Stimulated activated CD4-positive, alpha-beta T cell treated with anti-CD3 and anti-CD28 coated beads, Interleukin-15, amount 100 ng/mL, for 1 hour (primary cell): ENCODE data around the gene MAU2.
"Not testable (repeated sequence)": the region's sequence is repeated elsewhere in the genome, so short reads cannot be mapped to it uniquely, and the experiment has no call there.

Experiments used
- DNase-seq, 2 donors: peaks; one replicate each; pipeline ENCODE4 v3.0.0-alpha.2; 2020; ENCODE audit warnings: low read depth in 1 of 2, low spot score in 1 of 2

The MAU2 gene

GRCh38 chr19:19347401-19348110 is 26.9 kb downstream of the MAU2 start:
- DNase-seq = no peak

DNA sequence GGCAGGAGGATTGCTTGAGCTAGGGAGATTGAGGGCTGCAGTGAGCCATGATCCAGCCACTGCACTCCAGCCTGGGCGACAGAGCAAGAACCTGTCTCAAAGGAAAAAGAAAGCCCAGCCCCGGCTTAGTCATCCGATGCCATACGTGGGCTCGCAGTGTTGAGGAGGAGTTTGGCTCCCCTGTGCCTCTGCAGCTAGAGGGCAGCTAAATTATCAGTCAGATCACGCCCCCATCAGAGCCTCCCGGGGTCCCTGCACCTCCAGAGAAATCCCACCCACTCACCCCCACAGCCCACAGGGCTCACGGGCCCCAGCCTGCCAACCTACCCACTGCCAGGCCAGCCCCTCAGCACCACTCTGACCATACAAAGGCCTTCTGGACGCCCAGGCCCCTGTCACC is 27.6 kb downstream of the MAU2 start:
- DNase-seq = no peak

DNA sequence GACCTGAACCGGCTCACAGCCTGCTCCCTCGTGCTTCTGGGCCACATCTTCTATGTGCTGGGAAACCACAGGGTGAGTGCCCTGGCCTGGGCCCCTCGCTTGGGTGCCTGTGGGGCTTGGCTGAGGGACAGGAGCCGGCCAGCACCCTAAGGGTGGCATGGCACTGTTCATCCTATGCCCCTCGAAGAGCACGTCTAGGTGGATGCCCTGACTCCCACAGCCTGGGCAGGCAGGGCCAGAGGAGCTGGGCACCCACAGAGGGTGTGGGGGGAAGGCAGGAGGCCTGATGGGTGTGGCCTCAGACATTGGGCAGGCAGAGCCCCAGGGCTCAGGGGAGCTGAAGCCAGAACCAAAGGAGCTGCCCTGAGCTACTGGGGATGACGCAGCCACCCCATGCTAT is 28.7 kb downstream of the MAU2 start:
- no peak for DNase-seq

GRCh38 chr19:19350756-19351155 is 30.1 kb downstream of the MAU2 start:
- DNase-seq = not testable (repeated sequence)

DNA sequence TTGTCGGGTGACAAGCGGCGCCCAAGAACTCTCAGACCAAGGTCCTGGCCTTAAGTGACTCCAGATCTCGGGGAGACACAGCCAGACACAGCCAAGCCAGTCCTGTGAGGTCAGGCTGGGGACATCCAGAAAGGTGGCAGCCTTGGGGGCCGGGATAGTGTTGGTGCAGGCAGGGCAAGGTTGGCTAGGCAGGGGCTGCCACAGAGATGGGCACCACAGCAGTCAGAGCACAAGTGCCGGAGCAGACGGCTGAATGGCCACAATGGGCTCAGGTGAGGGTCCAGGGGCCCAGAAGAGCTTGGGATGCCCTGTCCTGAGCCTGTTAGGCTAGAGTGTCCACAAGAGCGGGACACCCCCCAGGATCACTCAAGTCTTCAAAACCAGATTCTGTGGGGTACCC is 32.2 kb downstream of the MAU2 start:
- DNase-seq = no peak

GRCh38 chr19:19354007-19354406 is 33.4 kb downstream of the MAU2 start:
- no peak for DNase-seq

DNA sequence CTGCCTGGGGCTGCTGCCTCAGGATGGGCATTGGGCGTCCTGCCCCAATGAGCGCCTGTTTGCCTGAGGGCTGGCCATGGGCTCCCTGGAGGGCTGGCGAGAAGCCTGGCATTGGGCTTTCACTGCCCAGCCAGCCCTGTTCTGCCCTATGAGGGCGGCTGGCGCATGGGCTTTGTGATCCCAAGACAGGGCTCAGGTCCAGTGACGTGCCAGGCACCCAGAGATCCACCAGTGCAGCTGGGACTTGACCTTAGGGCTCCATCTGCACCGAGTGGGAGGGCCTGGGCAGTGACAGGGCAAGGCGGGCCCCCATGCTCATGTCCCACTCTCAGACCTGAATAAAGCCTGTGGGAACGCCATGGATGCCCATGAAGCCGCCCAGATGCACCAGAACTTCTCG is 34.3 kb downstream of the MAU2 start:
- no peak for DNase-seq

DNA sequence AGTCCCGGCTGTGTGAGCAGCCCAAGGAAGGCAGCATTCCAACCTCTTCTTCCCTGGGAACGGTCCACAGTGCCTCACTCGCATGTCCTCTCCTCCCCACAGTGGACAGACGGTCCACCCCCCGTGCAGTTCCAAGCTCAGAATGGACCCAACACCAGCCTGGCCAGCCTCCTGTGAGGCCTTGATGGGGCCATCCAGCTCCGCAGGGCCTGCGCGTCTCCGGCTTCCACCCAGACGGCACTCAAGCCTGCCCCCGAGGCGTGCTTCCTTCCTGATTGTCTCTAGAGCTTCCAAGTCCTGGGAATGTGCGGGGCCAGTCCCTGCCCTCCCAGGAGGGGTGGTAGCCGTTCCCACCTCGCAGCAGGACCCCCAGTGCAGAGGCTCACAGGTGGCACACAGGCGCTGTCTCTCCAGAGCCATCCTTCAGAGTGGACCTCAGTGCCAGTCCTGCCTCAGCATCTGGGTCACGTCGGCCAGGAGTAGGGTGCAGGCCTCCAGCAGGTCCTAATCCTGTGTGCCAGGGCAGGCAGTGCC is 35.0 kb downstream of the MAU2 start:
- no peak for DNase-seq

- DNase-seq = no peak
Measured at GRCh38 chr19:19356500-19356899, 35.9 kb downstream of the MAU2 start.

DNA sequence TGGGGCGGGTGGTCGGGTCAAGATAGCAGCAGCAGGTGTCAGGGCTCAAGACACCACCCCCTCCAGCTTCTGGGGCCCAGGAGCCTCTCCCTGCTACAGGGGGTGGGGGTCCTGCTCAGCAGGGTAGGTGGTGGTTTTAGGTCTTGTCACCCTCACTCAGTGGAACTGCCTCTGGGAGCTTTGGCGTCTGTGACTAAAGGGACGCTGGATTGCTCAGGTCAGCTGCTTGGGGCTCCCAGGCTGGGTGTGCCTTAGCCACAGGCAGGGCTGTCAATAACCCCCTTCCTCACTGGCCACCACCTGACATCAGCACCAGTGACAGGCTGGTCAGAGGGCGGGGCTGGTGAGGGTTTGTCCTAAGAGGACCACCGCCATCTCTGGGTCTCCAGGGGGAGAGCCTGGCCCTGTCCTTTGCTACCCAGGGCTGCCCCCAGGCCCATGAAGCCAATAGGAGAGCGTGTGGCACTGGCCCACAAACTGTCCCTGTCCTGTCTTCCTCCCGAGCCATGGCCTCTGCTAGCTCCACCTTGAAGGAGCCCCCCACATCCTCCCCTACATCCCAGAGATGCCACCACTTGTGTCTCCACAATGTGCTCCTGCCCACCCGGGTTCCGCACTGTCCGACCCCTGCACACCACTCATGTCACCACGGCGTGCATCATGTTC is 36.4 kb downstream of the MAU2 start:
- DNase-seq = no peak

DNA sequence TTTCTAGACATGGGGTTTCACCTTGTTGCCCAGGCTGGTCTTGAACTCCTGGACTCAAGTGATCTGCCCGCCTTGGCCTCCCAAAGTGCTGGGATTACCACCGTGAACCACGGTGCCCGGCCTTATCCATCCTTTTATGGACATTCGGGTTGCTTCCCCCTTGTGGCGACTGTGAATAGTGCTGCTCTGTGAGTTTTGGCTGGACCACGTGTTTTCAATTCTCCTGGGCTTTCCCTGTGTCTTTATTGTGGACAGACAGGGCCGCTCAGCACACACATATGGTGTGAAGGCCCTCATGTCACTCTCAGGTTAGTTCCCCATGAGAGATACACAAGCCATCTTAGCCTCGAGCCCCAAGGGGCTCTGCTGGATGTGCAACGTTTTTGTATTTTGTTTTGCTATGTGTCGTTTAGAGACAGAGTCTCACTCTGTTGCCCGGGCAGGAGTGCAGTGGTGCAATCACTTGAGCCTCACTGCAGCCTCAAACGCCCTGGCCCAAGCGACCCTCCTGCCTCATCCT is 40.5 kb downstream of the MAU2 start:
- DNase-seq = peak; percentile 29 to 50

- DNase-seq = no peak
Measured at GRCh38 chr19:19362075-19362474, 41.4 kb downstream of the MAU2 start.

DNA sequence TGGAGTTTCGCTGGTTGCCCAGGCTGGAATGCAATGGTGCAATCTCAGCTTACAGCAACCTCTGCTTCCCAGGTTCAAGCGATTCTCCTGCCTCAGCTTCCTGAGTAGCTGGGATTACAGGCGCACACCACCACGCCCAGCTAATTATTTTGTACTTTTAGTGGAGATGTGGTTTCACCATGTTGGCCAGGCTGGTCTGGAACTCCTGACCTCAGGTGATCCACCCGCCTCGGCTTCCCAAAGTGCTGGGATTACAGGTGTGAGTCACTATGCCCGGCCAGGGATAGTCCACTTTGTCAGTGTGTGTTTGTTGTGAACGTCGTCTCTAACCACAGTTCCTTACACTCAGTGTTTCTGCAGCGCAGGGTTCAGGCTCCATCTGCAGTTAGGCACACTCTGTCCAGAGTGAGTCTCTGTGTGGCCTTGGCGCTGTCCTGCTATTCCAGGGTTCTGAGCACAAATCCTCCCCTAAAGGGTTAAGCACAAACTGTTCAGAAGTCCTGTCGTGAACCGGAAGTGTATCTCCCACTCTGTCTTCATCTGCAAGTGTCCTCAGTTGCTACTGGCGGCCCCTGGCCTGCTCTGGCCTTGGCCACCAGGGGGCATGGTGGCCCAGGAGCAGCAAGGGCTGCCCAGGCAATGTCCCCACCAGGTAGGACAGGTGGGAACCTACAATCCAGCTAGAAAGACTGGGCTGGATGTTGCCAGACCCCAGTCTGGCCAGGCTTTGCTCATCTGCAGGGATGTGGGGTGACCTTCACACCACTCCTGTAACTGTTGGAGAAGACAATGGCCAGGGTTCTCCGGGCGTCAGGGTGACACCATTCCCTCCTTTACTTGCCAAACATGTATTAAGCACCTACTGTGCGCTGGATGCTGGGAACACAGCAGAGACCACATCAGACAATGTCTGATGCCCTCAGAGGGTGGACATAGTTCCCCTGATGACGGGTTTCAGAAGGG is 46.1 kb downstream of the MAU2 start:
- DNase-seq = peak; percentile 38 to 58

GRCh38 chr19:19368087-19368486 is 47.5 kb downstream of the MAU2 start:
- no peak for DNase-seq

GRCh38 chr19:19371059-19371458 is 50.4 kb downstream of the MAU2 start:
- DNase-seq = no peak

DNA sequence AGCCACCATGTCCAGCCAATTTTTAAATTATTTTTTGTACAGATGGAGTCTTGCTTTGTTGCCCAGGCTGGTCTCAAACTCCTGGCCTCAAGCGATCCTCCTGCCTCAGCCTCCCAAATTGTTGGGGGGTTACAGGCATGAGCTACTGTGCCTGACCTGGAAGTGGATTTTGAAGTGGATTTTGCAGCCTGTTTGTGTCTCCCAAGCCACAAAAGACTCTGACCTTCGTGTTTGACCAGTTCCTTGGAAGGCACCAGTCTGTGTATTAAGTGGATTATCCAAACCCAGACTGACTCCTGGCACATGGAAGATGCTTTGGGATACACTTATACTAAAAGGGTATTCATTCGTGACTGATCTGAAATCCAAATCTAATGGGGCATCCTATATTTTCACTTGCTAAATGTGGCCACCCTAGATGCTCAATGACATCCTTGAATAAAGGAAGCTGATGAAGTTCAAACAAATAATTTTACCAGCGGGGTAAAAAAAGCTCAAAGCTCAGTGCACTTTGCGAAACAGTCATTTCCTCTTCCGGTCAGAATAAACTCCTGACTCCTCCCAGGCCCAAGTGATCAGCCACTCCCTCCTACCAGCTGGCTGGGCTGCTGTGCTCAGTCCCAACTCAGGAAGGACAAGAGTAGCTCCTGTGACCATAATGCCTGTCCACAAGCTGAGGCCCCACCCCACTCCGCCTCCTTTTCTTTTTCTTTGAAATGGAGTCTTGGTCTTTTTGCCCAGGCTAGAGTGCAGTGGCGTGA is 52.2 kb downstream of the MAU2 start:
- DNase-seq = no peak

DNA sequence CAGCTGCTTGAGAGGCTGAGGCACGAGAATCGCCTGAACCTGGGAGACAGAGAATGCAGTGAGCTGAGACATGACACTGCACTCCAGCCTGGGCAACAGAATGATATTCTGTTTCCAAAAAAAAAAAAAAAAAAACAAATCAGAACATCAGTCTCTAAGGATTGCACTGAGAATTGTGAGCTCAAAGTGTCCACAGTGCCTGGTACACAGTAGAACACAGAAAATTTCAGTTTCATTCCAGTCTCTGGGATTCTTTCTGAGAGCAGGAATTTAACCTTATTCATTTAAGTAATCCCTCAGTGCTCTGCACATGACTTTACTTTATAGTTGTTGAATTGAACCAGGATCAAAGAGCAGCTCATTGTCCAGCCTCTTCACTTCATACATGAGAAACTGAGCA is 58.9 kb downstream of the MAU2 start:
- DNase-seq = no peak

- DNase-seq = not testable (repeated sequence)
Measured at GRCh38 chr19:19380316-19380715, 59.7 kb downstream of the MAU2 start.

DNA sequence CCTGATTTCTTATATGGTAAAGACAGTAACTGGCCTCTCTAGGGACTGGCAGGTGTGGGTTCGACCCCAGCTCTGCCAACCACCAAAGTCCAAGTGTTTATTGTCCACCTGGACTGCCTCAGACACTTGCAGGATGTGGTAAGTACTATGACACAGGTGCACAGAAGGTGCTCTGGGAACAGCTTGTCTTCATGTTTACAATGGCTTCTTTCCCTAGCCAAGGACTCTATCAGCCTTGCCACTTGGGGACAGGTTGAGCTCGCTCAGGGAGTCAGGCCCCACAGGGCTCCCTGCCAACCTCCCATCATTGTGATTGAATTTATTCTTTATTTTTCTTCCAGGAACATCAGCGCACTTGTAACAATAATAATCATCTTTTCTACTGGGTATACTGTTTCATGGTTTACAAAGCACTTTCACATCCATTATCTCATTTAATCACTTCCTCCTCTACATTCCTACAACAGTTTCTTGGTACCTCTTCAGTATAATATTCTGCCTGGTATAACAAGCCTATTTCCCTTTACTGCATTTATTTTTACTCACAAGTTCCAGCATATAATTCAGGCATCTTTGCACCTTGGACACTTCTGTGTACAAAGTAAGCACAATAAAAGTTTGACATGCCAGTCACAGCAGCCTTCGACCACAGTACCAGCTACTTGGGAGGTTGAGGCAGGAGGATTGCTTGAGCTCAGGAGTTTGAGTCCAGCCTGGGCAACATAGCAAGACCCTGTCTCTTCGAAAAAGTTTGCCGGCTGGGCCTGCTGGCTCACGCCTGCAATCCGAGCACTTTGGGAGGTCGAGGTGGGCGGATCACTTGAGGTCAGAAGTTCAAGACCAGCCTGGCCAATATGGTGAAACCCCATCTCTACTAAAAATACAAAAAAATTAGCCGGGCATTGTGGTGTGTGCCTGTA is 60.6 kb downstream of the MAU2 start:
- DNase-seq = no peak

- DNase-seq = no peak
Measured at GRCh38 chr19:19382118-19382517, 61.5 kb downstream of the MAU2 start.
